ENCODE measurements around the gene RSPH10B2.
"Not testable (repeated sequence)": the region's sequence is repeated elsewhere in the genome, so short reads cannot be mapped to it uniquely, and the experiment has no call there.

The RSPH10B2 gene

GRCh38 chr7:6831018-6831725 lies 77.3 kb downstream of the RSPH10B2 start:
- no peak overlapping the region for H3K4me3 ChIP-seq (ENCODE audit: low read length)
- no peak for DNase-seq (ENCODE audit: low read depth)
- no peak for TF ChIP-seq CTCF (IDR thresholded peaks at IDR 0.05; ENCODE audit: insufficient read depth, low read depth, low read length, missing control alignments)

DNA sequence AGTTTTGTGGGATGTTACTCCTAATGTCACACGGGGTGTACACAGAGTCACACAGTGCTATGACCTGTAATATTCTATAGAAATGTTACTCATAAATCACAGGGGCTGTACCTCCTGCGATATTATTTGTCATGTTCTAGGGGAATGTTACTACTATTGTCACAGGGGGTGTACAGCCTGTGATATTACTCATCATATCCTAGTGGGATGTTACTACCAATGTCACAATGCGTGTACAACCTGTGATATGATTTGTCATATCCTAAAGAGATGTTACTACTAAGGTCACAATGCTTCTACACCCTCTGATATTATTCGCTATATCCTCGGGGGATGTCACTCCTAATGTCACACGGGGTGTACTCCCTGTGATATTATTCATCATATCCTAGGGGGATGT lies 79.7 kb downstream of the RSPH10B2 start:
- no peak for TF ChIP-seq CTCF (IDR thresholded peaks at IDR 0.05; ENCODE audit: insufficient read depth, low read depth, low read length, missing control alignments)
- no peak for DNase-seq (ENCODE audit: low read depth)
- no peak overlapping the region for H3K4me3 ChIP-seq (ENCODE audit: low read length)

- DNase-seq (ENCODE audit: low read depth); H3K4me3 ChIP-seq (ENCODE audit: low read length): not testable (repeated sequence)
These were observed 81.6 kb downstream of the RSPH10B2 start for GRCh38 chr7:6835521-6835920.

GRCh38 chr7:6837081-6837480 lies 83.2 kb downstream of the RSPH10B2 start:
- not testable (repeated sequence) for DNase-seq (ENCODE audit: low read depth); H3K4me3 ChIP-seq (ENCODE audit: low read length)

DNA sequence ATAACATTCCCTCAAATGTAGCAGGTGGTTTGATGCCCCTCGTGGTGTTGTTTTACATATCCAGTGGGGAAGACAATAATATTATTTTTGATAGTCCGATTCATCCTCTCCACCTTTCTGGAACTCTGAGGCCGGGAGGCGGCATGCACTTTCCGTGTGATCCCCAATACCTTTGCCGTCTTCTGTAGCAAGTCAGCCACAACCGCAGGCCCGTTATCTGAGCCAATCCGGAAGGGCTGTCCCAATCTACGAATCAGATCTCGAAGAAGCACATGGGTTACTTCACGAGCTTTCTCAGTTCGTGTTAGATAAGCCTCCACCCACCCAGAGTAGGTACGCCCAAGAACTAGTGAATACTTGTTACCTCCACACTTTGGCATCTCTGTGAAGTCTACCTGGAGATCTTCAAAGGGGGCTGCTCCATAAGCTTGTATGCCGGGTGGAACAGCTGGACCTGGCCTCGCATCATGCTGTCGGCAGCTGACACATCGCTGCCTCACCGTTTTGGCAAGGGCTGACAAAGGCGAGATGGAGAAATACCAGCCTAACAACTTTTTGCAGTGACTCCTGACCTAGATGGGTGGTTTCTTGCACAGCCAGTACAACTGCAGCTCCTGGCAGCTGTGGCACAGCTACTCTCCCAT lies 88.5 kb downstream of the RSPH10B2 start:
- peak; percentile 96 for DNase-seq (ENCODE audit: low read depth)
- not testable (repeated sequence) for H3K4me3 ChIP-seq (ENCODE audit: low read length)

- DNase-seq (ENCODE audit: low read depth); H3K4me3 ChIP-seq (ENCODE audit: low read length): not testable (repeated sequence)
These were observed 89.2 kb downstream of the RSPH10B2 start for GRCh38 chr7:6843092-6843491.

- DNase-seq (ENCODE audit: low read depth), result not testable (repeated sequence)
These were observed 89.8 kb downstream of the RSPH10B2 start for GRCh38 chr7:6843654-6844053.

GRCh38 chr7:6845971-6846449 lies 92.1 kb downstream of the RSPH10B2 start:
- DNase-seq (ENCODE audit: low read depth); H3K4me3 ChIP-seq (ENCODE audit: low read length): not testable (repeated sequence)

More at GRCh38 chr7:6843654-6844053, 89.8 kb downstream of the RSPH10B2 start:
- not testable (repeated sequence) for H3K4me3 ChIP-seq (ENCODE audit: low read length)

GRCh38 chr7:6847751-6848150 lies 93.8 kb downstream of the RSPH10B2 start:
- not testable (repeated sequence) for DNase-seq (ENCODE audit: low read depth); H3K4me3 ChIP-seq (ENCODE audit: low read length)
